NCI-H2171 treated with DMSO at 0.1 percent for 48 hours (cell line): ENCODE measurements around the gene HDAC4.

ENCODE experiments used
- DNase-seq: peaks from one replicate; lab custom pipeline; 2025; lab: John Stamatoyannopoulos, UW

The HDAC4 gene

GRCh38 chr2:239282448-239283287, 118.2 kb downstream of the HDAC4 start:
- no peak for DNase-seq

GRCh38 chr2:239280296-239281017, 120.4 kb downstream of the HDAC4 start:
- peak; percentile 45 for DNase-seq

DNA sequence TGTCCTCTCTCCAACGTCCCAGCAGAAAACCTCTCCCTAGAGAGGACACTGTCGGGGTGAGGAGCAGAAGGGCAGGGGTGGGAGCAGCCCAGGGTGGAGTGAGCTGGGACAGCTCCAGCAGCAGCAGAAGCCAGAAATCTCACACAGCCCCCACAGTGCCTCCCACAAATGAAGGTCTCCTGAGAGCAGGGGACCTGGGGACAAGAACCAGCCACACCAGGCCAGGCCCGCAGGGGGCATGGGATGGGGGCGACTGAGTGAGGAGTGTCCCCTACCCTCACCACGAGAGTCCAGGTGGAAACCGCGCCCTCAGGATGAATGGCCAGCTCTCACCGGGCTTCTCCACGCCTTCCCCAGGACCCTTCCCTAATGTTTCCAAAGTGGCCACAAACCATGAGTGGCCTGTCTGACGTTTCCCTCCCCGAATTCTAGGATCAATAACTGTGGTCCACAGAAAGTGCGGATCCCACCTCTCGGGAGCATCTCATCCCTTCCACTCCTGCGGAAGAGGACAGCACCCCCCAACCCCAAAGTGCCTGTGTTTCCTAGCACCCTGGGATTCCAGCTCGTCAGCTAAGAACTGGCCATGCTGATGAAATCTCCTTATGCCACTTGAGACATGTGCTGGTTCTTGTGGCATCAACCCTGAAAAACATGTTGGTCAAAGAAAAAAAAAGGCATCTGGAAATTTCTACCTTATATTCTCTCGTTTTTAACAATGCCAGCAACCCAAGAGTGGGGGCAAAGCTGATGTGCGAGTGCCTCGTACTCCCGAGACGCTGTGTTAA, 121.1 kb downstream of the HDAC4 start:
- no peak for DNase-seq

GRCh38 chr2:239278941-239279365, 121.9 kb downstream of the HDAC4 start:
- DNase-seq: peak; percentile 2

DNA sequence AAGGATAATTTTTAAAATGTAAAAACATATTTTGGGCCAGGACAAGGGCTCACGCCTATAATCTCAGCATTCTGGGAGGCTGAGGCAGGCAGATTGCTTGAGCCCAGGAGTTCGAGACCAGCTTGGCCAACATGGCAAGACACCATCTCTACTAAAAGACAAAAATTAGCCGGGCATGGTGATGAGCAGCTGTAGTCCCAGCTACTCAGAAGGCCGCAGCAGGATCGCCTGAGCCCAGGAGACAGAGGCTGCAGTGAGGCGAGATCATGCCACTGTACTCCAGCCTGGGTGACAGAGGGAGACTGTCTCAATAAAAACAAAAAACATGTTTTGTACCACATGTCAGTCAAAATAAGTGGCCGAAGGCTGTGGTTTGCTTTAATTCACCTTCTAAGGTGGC, 122.5 kb downstream of the HDAC4 start:
- no peak for DNase-seq

- DNase-seq: no peak
These were observed 123.3 kb downstream of the HDAC4 start for GRCh38 chr2:239277401-239278085.

GRCh38 chr2:239276851-239277250, 124.0 kb downstream of the HDAC4 start:
- DNase-seq: no peak

- no peak for DNase-seq
These were observed 124.7 kb downstream of the HDAC4 start for GRCh38 chr2:239275847-239276831.

DNA sequence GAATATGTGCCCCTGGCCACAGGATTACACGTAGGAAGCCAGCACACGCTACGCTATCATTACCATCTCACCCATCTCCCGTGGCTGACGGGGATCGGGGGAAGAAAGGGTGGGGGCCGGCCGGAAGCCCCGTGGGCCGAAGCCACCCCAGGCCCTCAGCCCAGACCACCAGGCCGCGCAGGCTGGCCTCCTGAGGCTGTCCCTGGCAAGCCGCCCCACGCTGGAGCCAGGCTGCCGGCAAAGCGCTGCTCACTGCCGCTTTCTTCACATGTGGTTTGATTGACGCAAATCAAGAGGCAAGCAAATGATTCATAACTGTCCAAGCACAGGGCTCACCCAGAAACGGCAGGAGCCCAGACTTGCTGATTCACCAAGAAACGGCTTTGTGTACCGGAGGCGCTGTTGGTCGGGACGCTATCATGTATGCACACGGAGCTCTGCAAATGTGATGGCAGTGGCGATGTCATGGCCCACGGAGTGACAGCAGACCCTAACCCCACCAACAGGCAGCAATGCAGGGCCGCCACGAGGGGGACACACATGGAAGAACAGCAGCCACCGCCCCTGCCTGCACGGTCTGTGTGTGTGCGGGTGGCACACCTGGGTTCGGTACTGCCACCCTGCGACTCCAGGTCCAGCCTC, 125.7 kb downstream of the HDAC4 start:
- no peak for DNase-seq

- DNase-seq: no peak
These were observed 126.3 kb downstream of the HDAC4 start for GRCh38 chr2:239274391-239275043.

- no peak for DNase-seq
These were observed 127.3 kb downstream of the HDAC4 start for GRCh38 chr2:239273280-239274234.

GRCh38 chr2:239272626-239273025, 128.2 kb downstream of the HDAC4 start:
- no peak for DNase-seq

DNA sequence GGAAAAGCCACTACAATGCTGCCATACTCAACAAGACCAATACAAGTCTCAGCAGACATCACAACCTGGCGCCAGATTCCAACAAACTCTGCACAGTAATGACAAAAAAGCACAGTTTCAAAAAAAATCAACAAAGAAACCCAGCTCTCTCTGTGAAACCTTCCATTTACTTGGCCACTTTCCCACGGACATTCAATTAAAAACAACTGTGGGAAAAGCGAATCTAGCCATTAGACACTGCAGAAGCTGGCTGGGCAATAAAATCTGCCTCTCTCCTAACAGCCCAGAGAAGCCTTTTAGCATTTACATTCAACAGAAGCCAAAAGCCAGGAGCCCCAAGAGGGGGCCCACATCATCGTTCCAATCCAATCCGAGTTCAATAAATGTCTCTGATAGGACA, 128.9 kb downstream of the HDAC4 start:
- no peak for DNase-seq

DNA sequence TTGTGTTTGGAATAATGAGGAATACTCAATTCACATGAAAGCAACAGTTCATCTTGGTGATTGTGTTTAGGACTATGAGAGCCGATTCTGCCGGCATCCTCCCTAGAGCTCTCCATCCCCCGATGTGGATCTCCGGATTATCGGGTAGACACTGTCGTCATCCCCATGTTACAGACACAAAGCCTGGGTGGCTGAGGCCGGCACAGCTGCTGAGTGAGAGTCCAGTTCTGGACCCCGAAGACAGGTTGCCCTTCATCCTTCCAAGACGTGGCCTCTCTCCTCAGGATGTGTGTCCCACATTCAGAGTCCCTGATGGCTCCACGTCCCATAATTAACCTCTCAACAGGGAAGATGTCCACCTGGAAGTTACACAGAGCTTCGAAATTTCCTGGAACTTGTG, 129.3 kb downstream of the HDAC4 start:
- no peak for DNase-seq

DNA sequence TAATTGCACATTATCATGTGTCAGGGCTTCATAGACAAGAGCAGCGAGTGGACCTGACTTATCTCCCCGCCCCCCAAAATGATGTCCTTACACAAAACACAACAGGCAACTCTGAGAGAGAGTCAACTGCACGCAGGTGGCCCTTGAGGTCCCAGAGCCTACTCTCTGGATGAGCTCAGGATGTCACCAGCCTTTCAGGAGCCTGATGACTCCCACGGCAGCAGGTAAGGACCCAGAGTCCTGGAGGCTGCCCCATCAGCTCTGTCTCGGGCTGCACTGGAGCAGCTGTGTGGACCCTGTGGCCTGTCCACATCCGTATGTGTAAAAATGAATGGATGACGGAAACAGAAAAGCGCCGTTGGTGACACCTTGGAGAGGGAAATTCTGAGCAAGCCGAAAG, 130.9 kb downstream of the HDAC4 start:
- DNase-seq: no peak

- DNase-seq: no peak
These were observed 131.5 kb downstream of the HDAC4 start for GRCh38 chr2:239269173-239269885.

DNA sequence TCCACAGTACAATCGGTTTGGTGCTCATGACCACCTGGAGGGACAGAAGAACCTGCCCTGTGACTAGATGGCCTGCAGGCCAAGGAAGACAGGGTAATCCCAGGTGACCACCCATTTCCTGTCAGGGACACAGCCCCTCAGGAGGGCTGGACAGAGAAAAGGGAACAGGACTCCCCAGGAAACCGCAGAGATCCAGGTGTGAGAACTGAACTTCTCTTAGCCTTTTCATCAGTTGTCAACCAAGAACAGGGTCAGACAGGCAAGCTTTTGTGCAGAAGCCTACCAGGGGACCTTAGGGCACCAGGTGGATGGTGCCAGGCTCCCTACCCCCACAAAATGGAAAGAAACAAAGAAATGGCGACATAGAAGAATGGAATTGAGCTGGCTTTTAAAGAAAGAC, 132.3 kb downstream of the HDAC4 start:
- DNase-seq: no peak

GRCh38 chr2:239268082-239268481, 132.7 kb downstream of the HDAC4 start:
- no peak for DNase-seq
